ENCODE data around the gene HMGXB4. TPM values are rescaled to one million over a fixed set of nuclear protein-coding genes. Genes with fewer than 3 reads are reported as not detected.

The HMGXB4 gene
- total and polyA plus RNA-seq, 2 of the 13 experiments (the other 11 are each of a cell fraction or from before 2014, with no cell fraction given), result 13.9 to 16.3 TPM

DNA sequence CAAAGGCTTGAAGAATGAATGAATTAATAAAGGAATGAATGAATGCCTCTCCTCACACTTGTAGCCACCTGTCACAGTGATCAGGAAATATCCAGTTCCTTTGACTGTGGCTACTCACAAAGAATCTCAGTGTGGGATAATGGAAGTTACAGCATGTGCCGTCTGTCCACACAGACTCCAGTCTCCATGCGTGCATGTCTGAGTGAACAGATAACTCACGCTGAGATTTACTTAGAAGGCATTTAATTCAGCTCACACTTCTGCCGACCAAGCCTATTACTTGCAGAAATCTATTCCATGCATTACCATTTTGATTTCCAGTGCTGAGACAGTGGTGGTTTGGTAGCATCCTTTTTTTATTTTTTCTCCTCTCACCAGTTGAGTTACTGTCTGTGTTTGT, 32.3 kb upstream of the HMGXB4 start:
- CTCF ChIA-PET (ENCODE audit: low intra/inter-chr PET ratio, low total read pairs), result no interaction called here
- Histone ChIP-seq H3K27ac (ENCODE audit: extremely low read length, insufficient read depth, low read length) (no peak overlapping the region), H3K36me3 (replicated peaks in 1 of 2; ENCODE audit: control insufficient read depth in 1 of 2, insufficient read depth in 2 of 2, low read length in 2 of 2) (no peaks in the 10 kb centered on the region), H3K9me3 (ENCODE audit: low read length) (no peaks in the 10 kb centered on the region), H3K4me2 (ENCODE audit: low read depth, low read length) (no peak overlapping the region), H3K9ac (ENCODE audit: insufficient read depth, low read depth, low read length) (no peak overlapping the region), H4K20me1 (ENCODE audit: insufficient read depth, low read length) (no peaks in the 10 kb centered on the region), H3K4me1 (ENCODE audit: insufficient read depth, low read length) (peaks cover 21% of the 10 kb centered on the region), H3K4me3 (replicated peaks in 1 of 3; ENCODE audit: insufficient read depth in 1 of 3, low read depth in 2 of 3, low read length in 3 of 3) (no peak overlapping the region), H3K79me2 (ENCODE audit: insufficient read depth, low read length) (no peaks in the 10 kb centered on the region), H2AFZ (ENCODE audit: low read length) (no peak overlapping the region), H3K27me3 (ENCODE audit: control insufficient read depth in 1 of 2, insufficient read depth in 2 of 2, low read length in 2 of 2) (no peaks in the 10 kb centered on the region)
- no peak for DNase-seq (ENCODE audit: low spot score)
- ATAC-seq, result no peak
- TF ChIP-seq IRF1 (CRISPR knock-in tag; IDR thresholded peaks at IDR 0.05; ENCODE audit: low read depth) (no peak), HNRNPUL1 (IDR thresholded peaks at IDR 0.05; ENCODE audit: low read depth, low read length) (no peak), ZNF235 (CRISPR knock-in tag; IDR thresholded peaks at IDR 0.05; ENCODE audit: borderline replicate concordance) (no peak), ZNF124 (CRISPR knock-in tag; IDR thresholded peaks at IDR 0.05) (no peak), FOXJ3 (CRISPR knock-in tag; IDR thresholded peaks at IDR 0.05; ENCODE audit: borderline replicate concordance) (no peak), NR2F6 (IDR thresholded peaks at IDR 0.05) (no peak), NR2F6 (CRISPR knock-in tag; IDR thresholded peaks at IDR 0.05) (no peak), ZNF546 (CRISPR knock-in tag; conservative IDR thresholded peaks at IDR 0.05) (no peak)
- TF ChIP-seq, protein P1, sequence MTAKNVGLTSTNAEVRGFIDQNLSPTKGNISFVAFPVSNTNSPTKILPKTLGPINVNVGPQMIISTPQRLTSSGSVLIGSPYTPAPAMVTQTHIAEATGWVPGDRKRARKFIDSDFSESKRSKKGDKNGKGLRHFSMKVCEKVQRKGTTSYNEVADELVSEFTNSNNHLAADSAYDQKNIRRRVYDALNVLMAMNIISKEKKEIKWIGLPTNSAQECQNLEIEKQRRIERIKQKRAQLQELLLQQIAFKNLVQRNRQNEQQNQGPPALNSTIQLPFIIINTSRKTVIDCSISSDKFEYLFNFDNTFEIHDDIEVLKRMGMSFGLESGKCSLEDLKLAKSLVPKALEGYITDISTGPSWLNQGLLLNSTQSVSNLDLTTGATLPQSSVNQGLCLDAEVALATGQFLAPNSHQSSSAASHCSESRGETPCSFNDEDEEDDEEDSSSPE (CRISPR knock-in tag; IDR thresholded peaks at IDR 0.05), result no peak
- POLR2A ChIA-PET, result no interaction called here
- no peak for FAIRE-seq
- 77% methylated on average over 4 of the region's 4 CpGs for WGBS (ENCODE audit: low lambda C conversion rate)
- intact Hi-C loops (cut with micrococcal nuclease; ENCODE audit: unreplicated experiment) (no loop called here), in situ Hi-C loops (cut with HindIII; ENCODE audit: extremely low pct_ligation_motif_present, low pct_unique_long_range_greater_than_20kb) (no loop called here)
- no TSS peak for BruUV-seq (replicated peaks)

All from HepG2 (cell line).